ENCODE results near the gene MYH6.
A peak's percentile ranks its signal among the peaks of the same experiment; 100 is the strongest.

The MYH6 gene

DNA sequence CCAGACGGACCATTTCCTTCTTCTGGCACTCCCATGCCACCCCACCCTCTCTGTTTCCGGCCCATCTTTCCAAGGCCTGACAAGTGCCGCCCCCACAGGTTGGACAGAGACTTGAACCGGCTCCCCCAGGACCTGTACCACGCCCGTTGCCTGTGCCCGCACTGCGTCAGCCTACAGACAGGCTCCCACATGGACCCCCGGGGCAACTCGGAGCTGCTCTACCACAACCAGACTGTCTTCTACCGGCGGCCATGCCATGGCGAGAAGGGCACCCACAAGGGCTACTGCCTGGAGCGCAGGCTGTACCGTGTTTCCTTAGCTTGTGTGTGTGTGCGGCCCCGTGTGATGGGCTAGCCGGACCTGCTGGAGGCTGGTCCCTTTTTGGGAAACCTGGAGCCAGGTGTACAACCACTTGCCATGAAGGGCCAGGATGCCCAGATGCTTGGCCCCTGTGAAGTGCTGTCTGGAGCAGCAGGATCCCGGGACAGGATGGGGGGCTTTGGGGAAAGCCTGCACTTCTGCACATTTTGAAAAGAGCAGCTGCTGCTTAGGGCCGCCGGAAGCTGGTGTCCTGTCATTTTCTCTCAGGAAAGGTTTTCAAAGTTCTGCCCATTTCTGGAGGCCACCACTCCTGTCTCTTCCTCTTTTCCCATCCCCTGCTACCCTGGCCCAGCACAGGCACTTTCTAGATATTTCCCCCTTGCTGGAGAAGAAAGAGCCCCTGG lies 32.4 kb downstream of the MYH6 start:
- no peak for DNase-seq

DNA sequence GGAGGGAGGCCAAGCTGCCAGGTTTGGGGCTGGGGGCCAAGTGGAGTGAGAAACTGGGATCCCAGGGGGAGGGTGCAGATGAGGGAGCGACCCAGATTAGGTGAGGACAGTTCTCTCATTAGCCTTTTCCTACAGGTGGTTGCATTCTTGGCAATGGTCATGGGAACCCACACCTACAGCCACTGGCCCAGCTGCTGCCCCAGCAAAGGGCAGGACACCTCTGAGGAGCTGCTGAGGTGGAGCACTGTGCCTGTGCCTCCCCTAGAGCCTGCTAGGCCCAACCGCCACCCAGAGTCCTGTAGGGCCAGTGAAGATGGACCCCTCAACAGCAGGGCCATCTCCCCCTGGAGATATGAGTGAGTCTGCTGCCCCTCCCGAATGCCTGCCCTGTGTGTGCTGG lies 35.0 kb downstream of the MYH6 start:
- DNase-seq = no peak

DNA sequence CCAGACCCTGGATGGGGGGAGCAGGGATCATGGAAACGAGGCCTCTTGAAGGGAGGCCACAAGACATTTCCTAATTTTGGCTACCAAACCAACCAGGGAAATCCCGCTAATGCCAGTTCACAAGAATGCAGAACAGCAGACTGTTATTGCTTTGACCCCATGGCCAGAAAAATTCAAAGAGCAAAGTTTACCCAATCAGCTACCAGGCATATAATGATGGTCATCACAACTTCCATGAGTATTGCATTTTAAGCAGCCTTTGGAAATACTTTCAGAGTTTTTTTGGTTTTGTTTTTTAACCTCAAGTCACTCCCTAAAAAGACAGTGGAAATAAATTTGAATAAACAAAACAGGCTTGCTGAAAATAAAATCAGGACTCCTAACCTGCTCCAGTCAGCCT lies 35.6 kb downstream of the MYH6 start, which contains the start of gene IL25:
Gene IL25, plus strand, starts transcription at position 301 of the 400 bp plus-strand sequence.
- DNase-seq = no peak

DNA sequence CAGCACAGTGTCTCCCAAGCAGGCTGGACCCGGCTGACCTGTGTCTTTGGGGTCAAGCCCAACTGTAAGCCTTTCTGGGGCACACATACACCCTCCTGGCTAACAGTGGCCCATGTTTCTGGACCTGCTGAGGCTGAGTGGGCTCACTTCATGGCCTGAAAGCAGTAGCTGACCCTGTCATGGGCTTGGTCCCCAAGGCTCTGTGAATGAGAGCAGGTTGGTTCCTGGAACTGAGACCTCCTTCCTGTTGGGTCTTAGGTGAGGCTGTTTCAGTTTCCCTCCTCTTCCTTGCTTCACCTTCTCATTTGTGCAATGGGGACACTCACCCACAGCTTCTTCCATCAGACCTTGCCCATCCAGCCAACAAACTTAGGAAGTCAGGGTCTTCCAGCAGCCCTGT lies 36.2 kb downstream of the MYH6 start:
- no peak for DNase-seq

DNA sequence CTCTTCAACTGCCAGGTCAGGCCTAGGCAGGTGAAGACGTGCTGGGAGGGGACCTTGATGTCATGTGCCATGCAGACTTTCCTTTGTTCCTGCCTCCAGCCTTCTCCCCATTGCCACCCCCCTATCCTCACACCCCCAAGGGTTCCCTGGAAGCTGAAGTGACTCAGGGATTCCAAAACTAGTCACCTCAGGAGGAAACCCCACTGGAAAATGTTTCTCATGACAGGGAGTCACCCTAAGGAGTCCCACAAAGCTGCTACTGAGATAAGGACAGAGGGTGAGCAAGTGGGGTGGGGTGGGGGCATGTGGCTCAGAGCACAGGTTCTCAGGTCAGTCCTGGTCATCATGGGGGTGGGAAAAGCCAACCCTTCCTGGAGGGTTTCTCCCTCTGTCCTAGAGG lies 37.9 kb downstream of the MYH6 start:
- no peak for DNase-seq

DNA sequence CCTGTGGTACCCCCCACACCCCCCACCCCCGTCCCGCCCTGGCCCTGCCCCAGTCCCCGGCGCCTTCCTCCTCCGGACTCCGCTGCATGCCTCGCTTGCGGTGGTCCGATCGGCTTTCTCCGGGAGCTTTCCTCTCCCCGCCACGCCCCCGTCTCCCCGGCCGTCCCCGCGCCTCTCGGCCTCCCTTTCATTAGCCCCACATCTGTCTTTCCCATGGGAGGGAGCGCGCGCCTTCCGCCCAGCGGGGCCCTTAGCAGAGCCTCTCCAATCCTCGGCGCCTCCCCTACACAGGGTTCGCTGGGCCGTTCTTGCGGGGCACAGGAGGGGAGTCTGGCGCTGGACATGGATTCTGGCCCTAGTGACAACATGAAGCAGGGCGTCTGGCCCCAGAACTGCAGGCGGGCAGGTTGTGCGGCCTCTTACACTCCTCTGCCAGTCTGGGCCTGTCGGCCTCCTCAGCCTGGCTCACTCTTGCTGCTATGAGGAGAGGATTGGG lies 41.6 kb downstream of the MYH6 start:
- peak; percentile 68 for DNase-seq

DNA sequence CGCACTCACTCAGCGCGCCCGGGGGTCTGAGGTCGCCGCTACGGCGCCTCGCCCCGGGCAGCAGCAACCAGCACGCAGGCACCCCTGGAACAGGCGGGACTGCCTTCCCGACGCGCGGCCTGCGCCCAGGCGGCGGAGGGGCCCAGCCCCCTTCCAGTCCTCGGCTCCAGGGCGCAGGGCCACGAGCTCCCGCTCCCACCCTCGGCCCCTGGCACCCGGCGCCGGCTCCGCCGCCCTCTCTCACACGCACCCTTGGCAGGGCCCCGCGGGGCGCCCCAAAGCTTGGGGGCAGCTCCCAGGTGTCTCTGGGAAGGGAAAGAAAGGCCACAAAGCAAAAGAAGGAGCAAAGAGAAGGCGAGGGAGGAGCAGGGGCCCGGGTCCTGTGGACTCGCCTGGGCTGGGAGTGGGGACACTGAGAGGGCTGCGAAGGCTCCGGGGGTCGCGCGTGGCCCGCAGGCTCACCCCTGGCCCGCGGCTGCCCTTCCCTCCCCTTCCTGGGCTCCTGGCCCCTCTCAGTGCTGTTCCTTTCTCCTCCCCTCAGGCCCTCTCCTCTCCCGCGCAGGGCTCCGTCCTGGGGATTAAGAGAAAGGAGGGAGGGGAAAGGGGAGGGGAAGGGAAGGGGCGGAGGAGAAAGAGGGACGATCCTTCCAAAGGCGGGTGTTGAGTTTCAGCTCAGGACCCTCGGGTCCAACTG lies 42.2 kb downstream of the MYH6 start:
- peak; percentile 36 for DNase-seq

DNA sequence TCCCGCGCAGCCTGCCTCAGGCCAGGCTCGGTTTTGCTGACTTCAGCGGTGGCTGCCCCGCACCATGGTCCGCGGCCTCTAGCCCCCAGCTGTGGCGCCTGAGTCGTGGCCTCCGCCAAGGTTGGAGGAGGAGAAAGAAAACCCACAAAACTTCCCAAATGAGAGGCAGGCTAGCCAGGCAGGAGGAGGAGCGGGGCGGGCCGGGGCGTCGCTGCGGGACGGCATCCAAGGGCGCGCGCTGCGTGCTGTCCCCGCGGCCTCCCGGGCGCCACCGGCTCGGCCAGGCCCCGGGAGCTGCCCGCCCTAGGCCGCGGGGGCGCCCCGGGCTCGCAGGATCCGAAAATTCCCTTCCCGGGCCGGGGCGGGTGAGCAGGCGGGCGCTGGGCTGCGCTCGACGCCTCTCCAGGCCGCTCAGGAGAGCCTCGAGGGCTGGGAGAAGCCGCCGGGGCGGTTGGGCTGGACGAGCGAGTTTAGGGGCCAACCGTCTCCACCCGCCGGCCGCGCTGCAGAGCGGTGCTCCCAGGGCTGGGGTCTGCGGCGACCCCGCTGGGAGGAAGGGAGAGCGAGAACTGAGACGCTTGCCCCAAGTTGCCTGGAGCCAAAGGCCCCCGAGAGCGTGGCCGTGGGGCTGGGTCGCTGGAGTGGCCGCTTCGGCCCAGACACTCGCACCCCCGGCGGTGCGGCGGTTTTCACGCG lies 42.9 kb downstream of the MYH6 start, which contains the start of gene EFS:
Gene EFS, minus strand, starts transcription at position 137 of the 696 bp plus-strand sequence. CDS start 147 bp downstream, outside the sequence.
- DNase-seq = no peak

DNA sequence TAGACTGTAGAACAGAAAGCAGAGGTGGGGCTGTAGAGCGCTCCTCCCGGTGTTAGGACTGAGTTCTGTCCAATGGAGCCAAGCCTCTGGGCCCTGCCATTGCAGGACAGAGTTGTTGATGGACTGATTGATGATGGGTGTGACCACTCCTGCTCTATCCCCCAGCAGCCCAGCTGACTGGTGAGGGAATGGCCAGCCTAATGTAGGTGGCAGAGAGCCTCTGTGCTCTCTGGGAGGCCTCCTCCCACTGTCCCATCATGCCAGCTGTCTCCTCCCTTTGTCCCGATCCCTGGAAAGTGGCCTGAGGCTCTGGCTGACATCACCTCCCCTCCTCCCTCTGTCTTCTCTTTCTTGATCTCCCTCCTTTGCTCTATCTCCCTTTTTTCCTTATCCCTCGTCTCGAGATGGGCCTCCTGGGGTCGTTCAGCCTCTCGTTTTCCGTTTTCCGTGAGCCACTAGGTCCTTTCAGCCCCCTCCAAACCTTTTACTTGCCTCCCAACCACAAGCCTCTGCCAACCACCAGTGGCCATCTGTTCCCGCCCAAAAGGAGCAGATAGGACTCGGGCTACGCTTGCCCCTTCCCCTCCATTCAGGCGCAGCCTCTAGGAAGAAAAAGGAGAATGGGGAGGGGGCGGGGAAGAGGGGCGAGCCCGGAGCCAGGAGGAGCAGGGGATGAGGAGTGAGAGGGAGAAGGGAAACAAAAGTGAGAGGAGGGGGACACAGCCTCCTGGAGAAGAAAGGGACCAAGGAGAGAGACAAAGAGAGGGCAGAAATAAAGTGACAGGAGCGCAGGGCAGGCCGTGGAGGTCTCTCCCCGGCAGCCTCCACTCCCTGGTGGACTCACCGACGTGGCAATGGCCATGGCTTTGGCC lies 43.7 kb downstream of the MYH6 start:
- no peak for DNase-seq

DNA sequence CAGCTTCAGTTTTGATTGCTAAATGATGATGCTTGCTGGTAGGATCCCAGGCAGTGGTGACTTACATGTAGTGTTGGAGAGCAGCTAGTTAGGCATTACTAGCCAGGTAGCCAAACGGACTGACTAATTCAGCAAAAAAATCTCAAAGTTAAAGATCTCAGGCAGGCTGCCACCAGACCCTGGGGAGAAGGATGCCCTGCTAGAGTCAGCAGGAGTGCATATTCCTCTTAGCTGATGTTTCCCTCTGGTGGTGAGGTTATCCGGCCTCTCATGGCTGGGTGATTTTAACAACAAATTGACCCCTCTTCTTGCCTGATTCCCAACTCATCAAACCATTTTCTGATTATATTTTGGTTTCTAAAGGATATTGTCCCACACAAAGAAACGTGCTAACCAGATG lies 45.9 kb downstream of the MYH6 start:
- DNase-seq = no peak

DNA sequence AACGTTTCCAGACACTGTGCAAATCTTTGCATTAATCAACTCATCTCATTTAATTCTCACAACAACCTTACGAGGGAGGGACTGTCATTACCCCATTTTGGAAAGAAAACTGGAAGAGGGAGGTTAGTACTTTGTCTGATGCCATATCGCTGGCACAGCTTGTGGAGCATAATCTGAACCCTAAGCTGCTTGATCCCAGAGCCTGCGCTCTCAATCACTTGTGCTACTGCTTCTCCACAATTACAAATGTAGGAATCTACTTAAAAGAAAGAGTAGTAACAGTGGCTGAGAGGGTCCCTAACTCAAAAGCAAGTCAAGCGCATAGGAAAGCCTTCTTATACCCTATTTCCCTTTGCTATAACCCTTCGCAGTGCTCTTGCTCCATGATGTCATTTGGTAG lies 46.3 kb downstream of the MYH6 start:
- DNase-seq = no peak

DNA sequence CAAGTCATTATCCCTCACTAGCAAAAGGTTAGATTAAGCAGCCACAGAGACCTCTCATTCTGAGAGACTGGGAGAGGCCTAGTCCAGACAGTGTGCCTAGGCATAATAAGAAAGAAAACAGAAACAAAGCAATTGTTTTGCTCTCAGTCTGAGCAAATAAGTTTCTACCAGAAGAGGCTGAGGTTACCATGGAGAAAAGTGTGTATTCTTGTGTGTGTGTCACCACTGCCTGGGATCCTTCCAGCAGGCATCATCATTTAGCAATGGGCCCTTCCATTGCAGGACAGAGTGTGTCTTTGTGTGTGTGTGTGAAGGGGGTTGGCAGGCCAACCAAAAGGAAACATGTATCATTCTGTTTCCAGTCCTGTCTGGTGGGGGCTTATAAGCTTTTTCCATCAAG lies 46.8 kb downstream of the MYH6 start:
- no peak for DNase-seq

DNA sequence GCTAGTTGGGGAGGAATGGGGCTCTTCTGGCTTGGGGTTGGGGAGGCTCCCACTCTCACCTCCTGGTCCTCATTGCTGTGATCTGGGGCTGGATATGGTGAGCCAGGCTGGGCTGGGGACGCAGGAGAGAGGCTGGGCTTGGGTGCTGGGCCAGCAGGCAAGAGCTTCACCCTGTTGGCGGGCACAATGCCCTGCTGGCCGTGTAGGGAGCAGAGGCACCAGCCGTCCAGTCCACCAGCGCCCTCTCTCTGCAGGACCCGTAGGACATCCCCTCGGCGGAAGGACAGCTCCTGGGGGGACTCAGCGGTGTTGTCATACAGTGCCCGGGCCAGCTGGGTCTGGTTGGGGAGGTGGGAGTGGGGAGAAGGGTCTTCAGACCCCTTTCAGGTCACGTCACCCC lies 47.6 kb downstream of the MYH6 start:
- DNase-seq = no peak

DNA sequence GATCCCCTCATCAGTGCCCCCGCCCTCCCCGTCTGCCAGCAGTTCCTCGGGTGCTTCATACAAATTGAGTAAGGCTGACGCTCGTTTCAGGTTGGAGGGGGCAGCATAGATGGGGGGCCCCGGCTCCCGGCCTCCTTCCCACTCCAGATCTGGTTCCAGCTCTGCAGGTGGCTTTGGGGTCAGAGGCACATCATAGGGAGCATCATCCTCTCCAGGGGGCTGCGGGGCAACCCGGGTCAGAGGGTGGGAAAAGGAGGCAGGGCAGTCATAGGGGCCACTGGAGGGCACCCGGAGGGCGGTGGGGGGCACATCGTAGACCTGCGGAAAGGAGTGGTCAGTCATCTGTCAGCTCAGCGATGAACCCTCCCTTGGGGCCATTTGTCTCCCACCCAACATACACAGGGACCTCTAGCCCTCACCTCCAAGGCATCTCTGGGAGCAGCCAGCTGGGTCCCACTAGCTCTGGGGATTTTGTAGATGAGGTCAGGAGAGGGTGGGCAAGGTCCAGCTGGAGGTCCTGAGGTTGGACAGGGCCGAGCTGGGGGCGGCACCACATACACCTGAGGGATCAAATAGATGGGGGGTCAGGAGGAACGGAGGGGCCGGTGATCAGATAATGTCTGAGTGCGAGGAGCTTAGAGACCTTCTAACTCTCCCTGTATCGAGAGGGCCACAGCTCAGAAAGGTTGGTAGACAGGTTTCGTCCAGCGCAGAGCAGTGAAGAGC lies 48.2 kb downstream of the MYH6 start:
- no peak for DNase-seq

DNA sequence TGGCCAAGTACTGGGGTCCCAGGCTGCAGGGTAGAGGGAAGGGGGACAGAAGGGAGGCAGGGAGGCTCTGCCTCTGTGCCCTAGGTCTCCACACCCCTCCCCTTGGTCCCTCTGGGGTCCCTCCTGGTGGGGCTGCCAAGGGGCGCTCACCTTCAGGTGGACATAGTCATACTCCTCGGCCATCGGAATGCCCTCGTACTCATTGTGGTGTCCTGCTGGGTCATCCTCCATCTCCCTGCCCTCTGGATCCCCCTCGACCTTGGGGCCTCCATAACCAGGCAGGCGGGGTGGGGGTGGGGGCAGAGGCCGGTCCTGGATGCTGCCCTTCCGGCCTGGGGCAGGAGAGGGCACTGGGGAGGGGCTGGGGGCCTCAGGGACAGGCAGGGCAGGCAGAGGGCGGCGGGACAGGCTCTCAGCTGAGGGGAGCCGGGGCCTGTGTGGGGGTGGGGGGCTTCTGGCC lies 48.9 kb downstream of the MYH6 start:
- DNase-seq = no peak

DNA sequence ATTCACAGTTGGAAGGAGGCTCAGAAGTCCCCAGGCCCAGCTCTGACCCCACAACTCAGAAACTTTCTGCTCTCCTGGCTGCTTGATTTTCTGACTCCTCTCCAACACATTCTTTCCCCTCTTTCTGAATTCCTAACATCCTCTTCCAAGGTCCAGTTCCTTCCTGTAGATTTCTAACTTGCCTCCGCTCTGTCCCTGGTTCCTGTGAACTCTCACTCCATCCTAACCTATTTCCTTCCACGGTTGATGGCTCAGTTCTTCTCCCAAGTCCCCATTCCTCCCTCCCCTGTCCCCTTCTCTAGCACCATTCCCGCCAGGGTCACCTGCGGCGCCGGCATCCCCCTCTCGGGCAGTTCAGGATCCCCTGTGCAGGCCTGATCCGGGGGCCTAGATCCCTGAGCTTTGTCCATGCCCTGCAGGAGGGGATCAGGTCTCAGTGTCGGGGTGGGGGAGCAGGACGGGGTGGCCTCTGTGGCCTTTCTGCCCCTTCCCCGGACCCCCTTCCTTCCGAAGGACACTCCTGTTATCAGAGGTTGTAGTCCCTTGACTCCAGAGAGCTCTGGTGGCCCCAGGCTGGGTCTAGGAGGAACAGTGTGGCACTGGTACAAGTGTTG lies 49.4 kb downstream of the MYH6 start:
- no peak for DNase-seq

DNA sequence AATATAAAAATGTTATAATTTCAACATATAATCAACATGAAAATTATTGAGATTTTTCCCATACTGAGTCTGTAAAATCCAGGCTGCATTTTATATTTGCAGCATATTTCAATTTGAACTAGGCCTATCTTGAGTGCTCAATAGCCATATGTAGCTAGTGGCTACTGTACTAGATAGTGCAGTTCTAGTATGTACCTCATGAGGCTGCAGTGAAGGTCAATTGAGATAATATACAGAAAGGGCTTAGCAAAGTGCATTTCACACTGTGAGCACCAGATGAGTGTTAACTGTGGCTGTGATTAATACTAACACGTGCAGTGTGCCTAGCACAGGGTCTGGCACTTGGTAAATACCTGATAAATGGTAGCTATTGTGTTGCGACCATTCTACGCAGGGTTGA lies 50.0 kb downstream of the MYH6 start:
- DNase-seq = no peak

DNA sequence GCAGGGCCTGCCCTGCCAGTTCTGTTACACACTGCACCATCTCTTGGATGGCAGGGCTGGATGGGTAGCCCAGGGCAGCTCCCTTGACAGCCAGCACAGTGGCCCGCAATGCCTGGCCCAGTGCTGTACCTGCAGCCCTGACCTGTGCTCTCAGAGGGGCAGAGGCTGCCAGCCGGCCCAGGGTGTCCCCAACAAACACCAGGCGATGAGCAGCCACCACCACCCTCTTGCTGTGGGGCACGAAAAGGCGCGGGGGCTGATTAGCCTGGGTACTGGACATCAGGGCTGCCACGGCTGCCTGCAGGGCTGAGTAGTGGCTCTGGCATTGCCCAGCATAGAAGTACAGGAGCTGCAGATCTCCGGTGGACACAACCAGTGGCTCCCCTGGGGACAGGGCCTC lies 50.8 kb downstream of the MYH6 start:
- no peak for DNase-seq

DNA sequence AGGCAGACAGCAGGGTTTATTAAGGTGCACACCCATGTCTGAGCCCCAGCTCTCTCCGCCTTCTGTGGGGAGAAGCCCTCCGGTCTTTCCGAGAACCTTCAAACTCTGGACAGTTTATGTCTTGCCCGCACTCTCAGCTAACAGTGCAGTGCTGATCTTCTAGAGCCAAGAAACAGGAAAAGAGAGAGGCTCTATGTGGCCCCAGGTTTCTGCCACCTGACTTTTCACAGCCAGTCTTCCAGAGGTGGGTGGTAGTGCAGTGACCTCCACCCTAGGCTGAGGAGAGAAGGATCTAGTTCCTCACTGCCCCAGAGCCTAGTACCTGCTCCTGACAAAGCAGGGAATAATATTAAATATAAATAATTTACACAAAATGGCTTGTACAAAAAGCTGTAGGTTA lies 51.4 kb downstream of the MYH6 start:
- no peak for DNase-seq

DNA sequence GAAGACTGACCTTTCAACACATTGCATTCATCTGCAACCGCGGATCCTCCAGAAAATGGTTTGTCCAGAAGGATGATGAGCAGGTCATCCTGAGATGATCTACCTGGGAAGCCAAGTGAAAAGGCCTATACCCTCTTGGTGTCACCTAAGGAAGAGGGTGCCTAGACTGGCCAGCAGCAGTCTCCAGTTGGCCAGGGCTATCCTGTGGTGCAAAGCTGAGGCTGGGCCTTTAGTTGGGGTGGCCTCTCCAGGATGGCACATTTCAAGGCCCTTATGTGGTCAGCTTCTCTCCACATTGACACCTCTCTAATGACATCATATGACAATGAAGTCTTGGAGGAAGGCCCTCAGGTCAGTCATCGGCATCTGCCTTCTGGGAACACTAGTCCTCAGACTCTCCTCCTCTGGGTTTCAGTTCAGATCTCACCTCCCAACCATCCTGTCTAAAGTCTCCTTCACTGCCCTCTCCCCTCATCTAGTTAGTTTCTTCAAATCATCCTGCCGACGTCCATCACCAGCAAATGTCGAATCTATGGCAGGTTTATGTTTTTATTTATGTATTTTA lies 52.1 kb downstream of the MYH6 start:
- DNase-seq = no peak

DNA sequence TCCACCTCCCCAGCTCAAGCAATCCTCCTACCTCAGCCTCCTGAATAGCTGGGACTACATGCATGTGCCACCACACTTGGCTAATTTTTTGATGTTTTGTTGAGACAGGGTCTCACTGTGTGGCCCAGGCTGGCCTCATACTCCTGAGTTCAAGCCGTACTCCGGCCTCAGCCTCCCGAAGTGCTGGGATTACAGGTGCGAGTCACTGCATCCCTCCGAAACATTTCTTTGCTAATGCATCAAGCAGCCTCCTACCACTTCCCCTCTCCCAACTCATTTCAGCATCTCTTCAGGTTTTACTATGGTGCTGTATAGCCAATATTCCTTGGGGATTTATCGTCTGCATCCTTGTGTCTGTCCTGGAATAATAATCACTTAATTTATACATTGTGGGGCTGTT lies 53.1 kb downstream of the MYH6 start:
- no peak for DNase-seq

Data from NCI-H2107 (cell line).